ENCODE measurements around the gene MMP21. TPM values are rescaled to one million over a fixed set of nuclear protein-coding genes. Genes with fewer than 3 reads are reported as not detected.

MMP21 gene
- total RNA-seq, 4 donors from 2014 or later = 0.51 TPM; not detected in 3

DNA sequence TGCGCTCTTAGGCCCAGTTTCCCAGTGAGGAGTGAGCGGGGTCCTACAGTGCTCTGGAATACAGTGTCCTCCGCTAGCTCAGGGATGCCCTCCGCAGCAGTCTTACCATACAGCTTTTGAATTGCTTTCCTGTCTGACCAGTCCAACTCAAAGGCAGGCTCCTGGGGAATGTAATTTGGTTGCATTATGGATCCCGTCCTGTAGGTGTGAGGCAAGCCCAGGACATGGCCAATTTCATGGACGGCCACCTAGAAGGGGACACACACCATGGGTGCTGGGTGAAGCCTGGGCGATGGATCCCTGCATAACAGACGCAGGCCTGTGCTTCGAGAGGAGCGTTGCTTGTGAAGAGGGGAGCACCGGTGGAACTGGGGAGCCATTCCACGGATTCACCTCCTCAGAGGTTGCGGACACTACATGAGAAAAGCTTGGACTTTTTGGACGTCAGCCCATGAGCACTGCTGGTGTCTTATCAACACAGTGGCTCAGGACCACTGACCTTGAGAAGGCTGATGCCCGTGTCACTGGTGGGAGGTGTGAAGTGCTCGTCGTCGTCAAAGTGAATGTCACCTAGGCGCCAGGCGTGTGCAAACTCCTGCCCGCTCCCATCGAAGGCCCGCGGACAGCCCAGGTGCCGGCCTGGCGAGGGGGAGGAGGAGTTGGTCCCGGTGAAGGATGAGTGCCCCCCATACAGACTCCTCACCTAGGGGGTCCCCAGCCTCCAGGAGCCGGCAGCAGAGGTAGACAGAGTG lies 3.3 kb downstream of the MMP21 start:
- TF ChIP-seq, protein P1, sequence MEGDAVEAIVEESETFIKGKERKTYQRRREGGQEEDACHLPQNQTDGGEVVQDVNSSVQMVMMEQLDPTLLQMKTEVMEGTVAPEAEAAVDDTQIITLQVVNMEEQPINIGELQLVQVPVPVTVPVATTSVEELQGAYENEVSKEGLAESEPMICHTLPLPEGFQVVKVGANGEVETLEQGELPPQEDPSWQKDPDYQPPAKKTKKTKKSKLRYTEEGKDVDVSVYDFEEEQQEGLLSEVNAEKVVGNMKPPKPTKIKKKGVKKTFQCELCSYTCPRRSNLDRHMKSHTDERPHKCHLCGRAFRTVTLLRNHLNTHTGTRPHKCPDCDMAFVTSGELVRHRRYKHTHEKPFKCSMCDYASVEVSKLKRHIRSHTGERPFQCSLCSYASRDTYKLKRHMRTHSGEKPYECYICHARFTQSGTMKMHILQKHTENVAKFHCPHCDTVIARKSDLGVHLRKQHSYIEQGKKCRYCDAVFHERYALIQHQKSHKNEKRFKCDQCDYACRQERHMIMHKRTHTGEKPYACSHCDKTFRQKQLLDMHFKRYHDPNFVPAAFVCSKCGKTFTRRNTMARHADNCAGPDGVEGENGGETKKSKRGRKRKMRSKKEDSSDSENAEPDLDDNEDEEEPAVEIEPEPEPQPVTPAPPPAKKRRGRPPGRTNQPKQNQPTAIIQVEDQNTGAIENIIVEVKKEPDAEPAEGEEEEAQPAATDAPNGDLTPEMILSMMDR (IDR thresholded peaks at IDR 0.05; ENCODE audit: low read depth) = no peak

DNA sequence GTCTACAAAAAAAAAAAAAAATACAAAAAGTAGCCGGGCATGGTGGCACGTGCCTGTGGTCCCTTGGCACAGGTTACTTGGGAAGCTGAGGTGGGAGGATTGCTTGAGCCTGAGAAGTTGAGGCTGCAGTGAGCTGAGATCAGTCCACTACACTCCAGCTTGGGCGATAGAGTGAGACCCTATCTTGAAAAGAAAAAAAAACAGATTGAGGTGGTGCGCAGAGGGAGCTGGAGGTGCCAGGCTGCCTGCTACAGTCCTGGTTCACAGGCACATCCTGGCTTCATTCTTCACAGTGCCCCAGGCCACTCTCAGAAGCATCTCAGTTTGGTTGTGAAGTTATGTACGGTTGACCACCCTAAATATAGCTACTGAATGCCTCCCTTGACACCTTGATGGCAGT lies 4.8 kb downstream of the MMP21 start:
- TF ChIP-seq, protein P1 (IDR thresholded peaks at IDR 0.05; ENCODE audit: low read depth) = no peak

DNA sequence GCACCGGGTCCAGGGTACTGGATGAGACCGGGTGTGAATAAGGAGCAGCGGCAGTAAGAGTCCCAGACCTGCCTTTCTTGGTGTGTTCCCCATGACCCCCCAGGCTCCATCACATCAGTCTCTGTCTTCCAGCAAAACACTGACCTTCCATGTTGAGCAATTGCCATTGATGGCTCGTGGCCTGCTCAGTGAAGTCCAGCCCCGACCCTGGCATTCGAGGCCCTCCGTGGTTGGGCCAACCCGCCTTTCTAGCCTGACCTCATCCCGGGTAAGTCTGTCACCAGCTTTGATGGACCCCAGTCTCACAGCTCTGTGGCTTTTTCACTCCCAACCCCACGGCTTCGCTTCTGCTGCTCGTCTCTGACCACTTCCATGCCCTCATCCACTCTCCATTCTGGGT lies 6.4 kb downstream of the MMP21 start:
- TF ChIP-seq, protein P1 (IDR thresholded peaks at IDR 0.05; ENCODE audit: low read depth) = no peak

DNA sequence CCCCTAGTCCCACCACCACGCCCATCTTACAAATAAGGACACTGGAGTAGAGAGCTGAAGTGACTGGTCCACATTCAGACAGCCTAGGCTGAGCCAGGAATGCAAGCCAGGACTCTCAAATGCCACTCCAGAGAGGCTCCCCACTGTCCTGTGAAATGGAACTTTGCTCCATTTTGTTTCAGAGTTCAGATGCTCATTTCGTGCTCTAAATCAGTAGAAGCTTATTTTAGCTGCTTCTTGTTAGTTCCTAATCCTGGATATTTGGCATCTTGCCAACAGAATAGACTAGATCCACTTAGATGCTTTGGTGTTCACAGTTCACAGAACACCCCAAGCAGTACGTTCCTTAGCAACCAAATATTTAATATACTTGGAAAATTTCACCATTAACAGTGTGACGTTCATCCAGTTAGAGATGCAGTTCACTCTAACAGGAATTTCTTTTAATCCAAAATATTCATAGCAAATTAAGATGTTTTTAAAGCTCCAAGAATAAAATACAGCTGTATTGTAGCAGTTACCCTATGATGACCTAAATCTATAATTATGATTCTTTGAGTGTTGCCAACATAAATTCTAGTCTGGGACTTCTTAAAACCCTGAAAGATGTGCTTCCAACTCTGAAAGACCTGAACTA lies 7.3 kb downstream of the MMP21 start:
- TF ChIP-seq, protein P1 (IDR thresholded peaks at IDR 0.05; ENCODE audit: low read depth) = no peak

DNA sequence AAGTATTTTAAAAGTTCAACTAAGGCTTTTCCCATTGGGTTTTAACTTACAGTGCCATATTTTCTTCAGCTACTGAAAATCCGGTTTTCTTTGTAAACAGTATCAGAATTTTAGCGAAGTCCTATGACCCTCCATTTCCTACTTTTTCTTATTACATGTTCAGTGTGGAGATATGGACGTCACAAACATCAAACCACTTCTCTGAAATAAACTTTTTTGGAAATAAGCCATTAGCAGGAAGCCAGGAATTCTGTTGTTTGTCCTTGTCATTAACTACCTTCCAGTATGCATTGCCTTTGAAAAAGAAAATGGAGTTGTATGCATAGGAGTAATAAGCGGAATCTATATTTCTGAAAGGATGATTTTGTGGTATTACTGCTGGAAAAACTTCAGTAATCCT lies 9.1 kb downstream of the MMP21 start:
- TF ChIP-seq, protein P1 (IDR thresholded peaks at IDR 0.05; ENCODE audit: low read depth) = no peak

DNA sequence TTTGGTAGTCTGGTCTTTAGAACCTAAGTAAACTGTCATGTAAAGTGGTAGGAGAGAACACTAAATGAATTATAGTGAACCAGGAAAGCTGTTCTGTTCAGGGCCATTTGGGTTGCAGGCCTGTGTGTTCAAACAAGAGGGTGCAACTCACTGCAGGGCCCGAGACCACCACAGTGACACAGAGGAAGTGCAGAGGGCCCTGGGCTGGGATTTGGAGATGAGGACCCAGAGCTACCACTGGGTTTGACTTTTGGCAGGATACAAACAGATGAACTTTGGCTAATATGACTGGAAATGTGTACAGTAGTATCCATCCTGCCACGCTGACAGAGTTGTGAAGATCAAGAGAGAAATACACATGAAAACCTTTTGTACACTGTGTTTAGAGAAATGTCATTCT lies 9.8 kb downstream of the MMP21 start:
- TF ChIP-seq, protein P1 (IDR thresholded peaks at IDR 0.05; ENCODE audit: low read depth) = no peak
